Fibroblast of skin of abdomen (primary cell): ENCODE data around the gene SELENOO.

Experiments used
- DNase-seq: peaks from one replicate; pipeline ENCODE4 v3.0.0-alpha.2; 2013

SELENOO gene

GRCh38 chr22:50218153-50218995 is 17.6 kb downstream of the SELENOO start:
- no peak for DNase-seq

DNA sequence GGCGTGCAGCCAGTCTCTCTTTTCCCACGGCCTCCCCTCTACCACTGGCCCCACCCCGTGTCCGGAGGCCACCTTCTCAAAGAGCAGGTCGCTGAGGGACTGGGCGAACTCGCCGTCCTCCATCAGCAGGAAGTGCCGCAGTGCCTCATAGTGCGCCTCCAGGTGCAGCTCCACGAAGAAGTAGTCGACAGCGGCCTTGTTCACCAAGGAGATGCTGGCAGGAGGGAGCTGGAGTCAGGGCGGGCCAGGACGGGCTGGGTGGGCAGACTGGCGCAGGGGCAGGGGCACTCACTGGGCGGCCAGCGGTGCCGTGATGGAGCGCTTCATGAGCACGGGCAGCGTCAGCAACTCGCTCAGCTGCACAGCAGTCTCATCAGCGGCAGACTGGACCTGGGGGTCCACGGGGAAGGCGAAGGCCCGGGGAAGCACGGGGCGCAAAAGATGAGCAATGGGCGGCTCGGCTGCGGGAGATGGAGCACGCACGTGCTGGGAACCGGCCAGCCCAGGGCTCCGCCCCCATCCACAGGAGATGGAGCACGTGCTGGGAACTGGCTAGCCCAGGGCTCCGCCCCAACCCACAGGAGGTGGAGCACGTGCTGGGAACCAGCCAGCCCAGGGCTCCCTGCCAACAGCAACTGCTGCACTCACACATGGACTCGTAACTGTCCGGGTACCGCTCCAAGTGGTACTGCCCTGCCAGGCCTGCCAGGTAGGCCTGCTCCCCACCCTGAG is 18.4 kb downstream of the SELENOO start:
- DNase-seq, result peak; percentile 74

DNA sequence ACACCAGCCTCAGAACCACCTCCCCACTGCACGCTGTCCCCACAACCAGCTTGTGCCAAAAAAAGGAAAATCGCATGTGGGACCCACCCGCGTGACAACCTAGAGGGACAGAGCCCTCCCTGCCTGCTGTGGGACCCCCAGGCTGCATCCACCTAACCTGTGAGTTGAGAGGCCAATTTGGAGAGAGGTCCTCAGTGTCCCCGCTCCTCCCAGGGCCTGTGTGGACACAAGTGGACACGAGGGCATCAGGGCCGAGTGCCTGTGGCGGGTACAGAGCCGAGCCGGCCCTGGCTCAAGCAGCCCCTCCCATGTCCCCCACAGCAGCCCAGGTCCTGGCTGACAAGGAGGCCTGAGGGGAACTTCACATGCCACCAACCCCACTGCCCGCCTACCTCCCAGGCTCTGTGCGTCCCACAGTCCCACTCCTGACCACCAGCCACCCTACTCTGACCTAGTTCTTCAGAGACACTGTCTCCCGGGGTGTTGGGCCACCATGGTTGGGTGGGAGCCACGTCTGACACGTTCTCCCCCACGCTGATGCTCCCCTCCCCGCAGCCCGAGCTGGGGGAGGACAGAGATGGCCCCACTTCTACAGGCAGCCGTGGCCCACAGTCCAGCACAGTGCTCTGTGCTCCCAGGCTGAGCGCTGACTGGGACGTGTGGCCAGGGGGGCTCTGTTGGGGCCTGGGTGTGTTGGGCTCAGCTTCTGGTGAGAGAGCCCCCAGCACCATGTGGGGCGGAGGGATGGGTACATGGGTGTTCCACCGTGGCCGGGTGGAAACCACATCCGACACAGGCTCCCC is 19.2 kb downstream of the SELENOO start:
- no peak for DNase-seq

- DNase-seq, result no peak
These were observed 20.0 kb downstream of the SELENOO start for GRCh38 chr22:50220603-50221409.

DNA sequence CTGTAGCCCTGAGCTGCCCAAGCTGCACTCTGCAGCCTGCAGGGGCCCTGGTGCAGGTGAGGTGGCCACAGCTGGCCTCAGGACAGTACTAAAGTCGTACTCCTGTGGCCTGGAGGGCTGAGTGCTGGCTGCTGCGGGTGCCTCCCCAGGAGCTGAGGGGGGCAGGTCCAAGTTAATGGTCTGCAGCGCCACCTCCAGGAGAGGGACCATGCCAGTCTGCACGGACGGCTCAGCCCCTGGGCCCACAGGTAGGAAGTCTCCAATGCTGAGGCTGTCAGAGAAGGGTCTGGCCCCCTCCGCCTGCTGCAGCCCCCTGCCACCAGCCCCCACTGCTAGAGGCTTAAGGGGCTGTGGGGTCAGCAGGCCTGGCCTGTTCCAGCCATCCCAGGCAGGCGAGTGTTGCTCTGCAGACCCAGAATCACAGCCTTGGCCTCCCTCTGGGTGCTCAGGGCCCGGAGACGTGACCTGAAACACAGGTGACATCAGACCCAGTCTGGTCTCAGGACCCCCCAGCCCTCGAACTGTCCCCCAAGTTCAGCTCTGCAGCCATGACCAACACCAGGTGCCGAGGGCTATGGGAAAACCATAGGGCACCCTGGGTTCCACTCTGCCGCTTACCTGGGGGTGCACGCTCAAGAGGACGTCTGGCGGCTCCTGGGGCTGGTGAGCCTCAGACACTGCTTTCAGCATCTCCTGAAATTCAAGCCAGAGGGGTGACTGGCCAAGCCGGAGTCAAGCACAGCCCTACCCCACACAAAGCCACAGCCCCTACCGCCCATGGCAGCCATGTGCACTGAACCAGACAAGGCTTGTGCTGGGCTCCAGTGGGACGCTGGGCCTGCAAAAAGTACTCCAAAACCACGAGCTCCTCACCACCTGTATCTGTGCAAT is 20.8 kb downstream of the SELENOO start:
- DNase-seq, result no peak

- DNase-seq, result no peak
These were observed 21.7 kb downstream of the SELENOO start for GRCh38 chr22:50222508-50222907.

DNA sequence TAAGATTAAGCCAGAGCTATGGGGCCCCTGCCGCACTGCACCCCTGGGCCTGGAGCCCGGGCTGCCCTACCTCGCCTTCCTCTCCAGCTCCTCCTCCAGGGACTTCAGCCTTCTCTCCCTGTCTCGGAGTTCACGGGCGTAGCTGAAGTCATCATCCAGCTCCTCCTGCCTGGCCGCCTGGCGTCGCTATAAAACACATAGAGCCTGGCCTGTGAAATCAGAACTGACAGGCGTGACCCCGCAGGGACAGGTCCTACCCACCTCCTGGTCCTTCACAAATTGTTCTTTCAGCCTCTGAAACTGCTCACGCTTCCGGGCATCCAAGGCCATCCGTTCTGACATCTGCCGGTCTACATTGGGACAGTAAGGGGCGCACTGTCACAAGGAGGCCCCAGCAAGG is 23.3 kb downstream of the SELENOO start:
- DNase-seq, result no peak

GRCh38 chr22:50225200-50225969 is 24.6 kb downstream of the SELENOO start:
- DNase-seq, result no peak

- no peak for DNase-seq
These were observed 25.5 kb downstream of the SELENOO start for GRCh38 chr22:50226063-50226874.

GRCh38 chr22:50226875-50227165 is 26.0 kb downstream of the SELENOO start:
- no peak for DNase-seq

- DNase-seq, result no peak
These were observed 26.9 kb downstream of the SELENOO start for GRCh38 chr22:50227579-50228215.

- no peak for DNase-seq
These were observed 27.6 kb downstream of the SELENOO start for GRCh38 chr22:50228366-50228765.

DNA sequence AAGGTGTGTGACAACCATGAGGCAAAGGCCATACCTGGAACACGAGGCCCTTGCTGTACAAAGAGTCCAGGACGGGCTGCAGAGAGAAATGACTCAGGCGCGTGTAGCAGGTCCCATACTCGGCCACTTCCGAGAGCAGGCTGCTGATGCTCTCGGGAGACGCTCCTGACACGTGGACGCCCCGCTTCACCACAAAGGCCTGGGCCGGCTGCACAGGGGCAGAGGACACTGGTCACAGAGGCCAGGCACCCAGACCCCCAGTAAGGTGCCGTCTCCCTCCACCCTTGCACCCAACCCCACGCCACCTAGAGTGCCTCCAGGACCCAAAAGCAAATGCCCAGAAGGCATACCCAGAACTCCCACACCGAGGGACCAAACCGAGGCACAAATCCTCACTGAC is 28.6 kb downstream of the SELENOO start:
- DNase-seq, result no peak

GRCh38 chr22:50232481-50233151 is 31.8 kb downstream of the SELENOO start:
- DNase-seq, result no peak

GRCh38 chr22:50233223-50233622 is 32.4 kb downstream of the SELENOO start:
- DNase-seq, result no peak

- peak; percentile 15 for DNase-seq
These were observed 36.1 kb downstream of the SELENOO start for GRCh38 chr22:50236731-50237409.

DNA sequence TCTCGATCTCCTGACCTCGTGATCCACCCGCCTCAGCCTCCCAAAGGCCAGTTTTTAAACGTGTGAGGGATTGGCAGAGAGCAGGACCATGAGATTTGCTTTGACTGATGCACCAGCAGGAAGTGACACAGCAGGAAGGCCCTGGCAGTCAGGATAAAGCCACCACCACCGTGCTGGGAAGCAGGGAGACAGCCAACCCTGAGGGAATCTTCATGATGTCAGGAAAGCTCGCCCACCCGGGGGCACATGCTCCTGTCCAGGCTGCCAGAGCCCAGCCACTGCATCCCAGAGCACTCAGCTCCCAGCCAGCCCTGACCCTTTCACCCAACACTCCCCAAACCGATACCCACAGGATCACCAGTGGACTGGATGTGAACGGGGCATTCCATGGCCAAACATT is 37.9 kb downstream of the SELENOO start:
- no peak for DNase-seq

DNA sequence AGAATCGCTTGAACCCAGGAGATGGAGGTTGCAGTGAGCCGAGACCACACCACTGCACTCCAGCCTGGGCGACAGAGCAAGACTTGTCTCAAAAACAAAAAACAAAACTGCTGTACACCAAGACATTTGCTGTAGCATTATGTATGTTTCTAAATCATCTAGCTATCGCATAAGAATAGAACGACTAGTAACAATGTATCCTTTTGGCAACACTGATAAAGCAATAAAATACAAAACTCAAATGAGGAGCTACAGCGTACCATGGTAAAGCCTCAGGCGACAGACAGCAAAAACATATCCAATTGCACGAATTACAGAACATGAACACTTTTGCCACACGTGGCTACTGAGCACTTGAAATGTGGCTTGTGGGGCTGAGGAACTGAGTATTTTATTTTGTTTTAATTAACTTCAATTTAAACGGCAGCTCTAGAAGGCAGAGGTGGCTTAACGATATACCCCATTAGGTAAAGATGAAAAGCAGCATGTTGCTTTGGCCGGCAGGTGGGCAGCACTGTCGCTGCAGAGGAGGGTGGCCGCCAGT is 41.7 kb downstream of the SELENOO start:
- no peak for DNase-seq
